Measurements from ENCODE around the gene HYI.

- no peak for TF ChIP-seq CTCF (IDR thresholded peaks at IDR 0.05)
- TF ChIP-seq POLR2A (IDR thresholded peaks at IDR 0.05) = no peak
- no peak for TF ChIP-seq POLR2AphosphoS5 (IDR thresholded peaks at IDR 0.05)
- TF ChIP-seq EP300 (IDR thresholded peaks at IDR 0.05) = no peak
Observed at GRCh38 chr1:43452789-43453441, 816 bp downstream of the HYI start.
